Measurements from ENCODE around the gene GRAP2. TPM values are rescaled to one million over a fixed set of nuclear protein-coding genes. Genes with fewer than 3 reads are reported as not detected.

Gene GRAP2
- total RNA-seq, 4 donors from 2014 or later, result 3.8 to 10.5 (median 4.3) TPM

GRCh38 chr22:40020956-40021355, 120.1 kb downstream of the GRAP2 start:
- WGBS, 2 donors, result 84 to 97% methylated on average over 7 of the region's 7 CpGs

DNA sequence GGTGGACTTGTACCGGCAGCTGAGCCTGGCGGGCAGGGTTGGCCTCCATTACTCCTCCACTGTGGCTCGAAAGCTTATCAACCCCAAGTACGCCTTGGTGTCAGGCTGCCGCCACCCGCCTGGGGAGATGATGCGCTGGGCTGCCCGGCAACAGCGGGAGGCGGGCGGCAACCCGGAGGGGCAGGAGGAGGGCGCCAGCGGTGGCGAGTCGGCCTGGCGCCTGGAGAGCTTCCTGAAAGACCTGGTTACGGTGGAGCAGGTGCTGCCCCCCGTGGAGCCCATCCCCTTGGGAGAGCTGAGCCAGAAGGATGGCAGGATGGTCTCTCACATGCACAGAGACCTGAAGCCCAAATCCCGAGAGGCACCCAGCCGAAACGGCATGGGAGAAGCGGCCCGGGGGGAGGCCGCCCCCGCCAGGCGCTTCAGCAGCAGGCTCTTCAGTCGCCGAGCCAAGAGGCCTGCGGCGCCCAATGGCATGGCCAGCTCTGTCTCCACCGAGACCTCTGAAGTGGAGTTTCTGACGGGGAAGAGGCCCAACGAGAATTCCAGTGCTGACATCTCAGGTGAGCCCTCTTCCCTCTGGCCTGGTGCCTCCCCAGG, 120.6 kb downstream of the GRAP2 start:
- WGBS, 2 donors, result 92 to 94% methylated on average over 30 to 34 of the region's 34 CpGs
- Histone ChIP-seq H3K36me3 (peaks cover 0 to 24% (median 0%) of the 10 kb centered on the region in 3 donors), H3K27ac (peak overlapping the region in 1 of 4 donors; percentile 78), H3K4me1 (peaks cover 0 to 22% (median 4%) of the 10 kb centered on the region in 4 donors), H3K9me3 (no peaks in the 10 kb centered on the region), H3K27me3 (peaks cover 0 to 3% of the 10 kb centered on the region in 2 donors), H3K4me3 (no peak overlapping the region)
- DNase-seq (ENCODE audit: low spot score in 2 of 2), result no peak
- no peak for TF ChIP-seq EP300 (IDR thresholded peaks at IDR 0.05)
- TF ChIP-seq, protein P1, sequence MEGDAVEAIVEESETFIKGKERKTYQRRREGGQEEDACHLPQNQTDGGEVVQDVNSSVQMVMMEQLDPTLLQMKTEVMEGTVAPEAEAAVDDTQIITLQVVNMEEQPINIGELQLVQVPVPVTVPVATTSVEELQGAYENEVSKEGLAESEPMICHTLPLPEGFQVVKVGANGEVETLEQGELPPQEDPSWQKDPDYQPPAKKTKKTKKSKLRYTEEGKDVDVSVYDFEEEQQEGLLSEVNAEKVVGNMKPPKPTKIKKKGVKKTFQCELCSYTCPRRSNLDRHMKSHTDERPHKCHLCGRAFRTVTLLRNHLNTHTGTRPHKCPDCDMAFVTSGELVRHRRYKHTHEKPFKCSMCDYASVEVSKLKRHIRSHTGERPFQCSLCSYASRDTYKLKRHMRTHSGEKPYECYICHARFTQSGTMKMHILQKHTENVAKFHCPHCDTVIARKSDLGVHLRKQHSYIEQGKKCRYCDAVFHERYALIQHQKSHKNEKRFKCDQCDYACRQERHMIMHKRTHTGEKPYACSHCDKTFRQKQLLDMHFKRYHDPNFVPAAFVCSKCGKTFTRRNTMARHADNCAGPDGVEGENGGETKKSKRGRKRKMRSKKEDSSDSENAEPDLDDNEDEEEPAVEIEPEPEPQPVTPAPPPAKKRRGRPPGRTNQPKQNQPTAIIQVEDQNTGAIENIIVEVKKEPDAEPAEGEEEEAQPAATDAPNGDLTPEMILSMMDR (IDR thresholded peaks at IDR 0.05), result no peak
- no peak for TF ChIP-seq POLR2A (IDR thresholded peaks at IDR 0.05)

More at GRCh38 chr22:40020956-40021355, 120.1 kb downstream of the GRAP2 start:
- no peak for TF ChIP-seq POLR2A (IDR thresholded peaks at IDR 0.05)
- no peak for TF ChIP-seq EP300 (IDR thresholded peaks at IDR 0.05)
- TF ChIP-seq, protein P1 (IDR thresholded peaks at IDR 0.05), result no peak
- Histone ChIP-seq H3K9me3 (no peaks in the 10 kb centered on the region), H3K27ac (no peak overlapping the region), H3K4me1 (peaks cover 0 to 22% (median 4%) of the 10 kb centered on the region in 4 donors), H3K27me3 (peaks cover 0 to 3% of the 10 kb centered on the region in 2 donors), H3K36me3 (peaks cover 0 to 24% (median 0%) of the 10 kb centered on the region in 3 donors), H3K4me3 (no peak overlapping the region)
- no peak for DNase-seq (ENCODE audit: low spot score in 2 of 2)

DNA sequence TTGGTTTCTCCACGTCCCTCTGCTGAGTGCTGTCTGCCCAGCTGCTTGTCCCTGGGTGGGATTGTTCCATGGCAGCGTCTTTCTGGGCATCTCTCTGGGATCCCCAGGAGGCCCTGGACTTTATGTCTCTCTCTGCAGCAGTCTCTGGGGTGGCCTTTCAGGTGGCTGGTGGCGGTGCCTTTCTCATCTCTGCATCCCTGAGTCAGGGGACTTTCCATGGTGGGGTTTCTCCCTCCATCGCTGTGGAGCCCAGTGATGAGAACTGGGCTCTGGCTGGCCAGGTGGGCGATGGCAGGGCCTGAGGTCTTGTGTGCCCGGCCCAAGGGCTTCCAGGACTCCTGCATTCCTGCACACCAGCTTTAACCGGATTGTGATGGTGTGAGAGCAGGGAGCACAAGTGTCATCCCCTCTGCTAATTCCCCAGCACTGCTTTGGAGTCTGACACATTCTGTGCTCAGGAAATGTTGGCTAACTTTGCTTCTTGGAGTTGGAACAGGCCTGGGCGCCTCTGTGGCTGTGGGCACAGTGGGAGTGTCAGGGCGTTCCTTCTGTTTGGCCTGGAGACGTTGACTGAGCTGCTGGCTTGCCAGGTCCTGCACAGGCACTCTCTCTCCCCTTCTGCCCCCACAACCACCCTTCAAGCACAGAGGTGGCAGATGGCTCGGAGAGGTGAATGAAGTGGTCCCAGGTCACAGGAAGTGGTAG, 121.8 kb downstream of the GRAP2 start:
- H3K4me1 ChIP-seq, result peaks cover 0 to 22% (median 4%) of the 10 kb centered on the region in 4 donors
- H3K9me3 ChIP-seq, result no peaks in the 10 kb centered on the region
- no peaks in the 10 kb centered on the region for H3K27me3 ChIP-seq
- no peak overlapping the region for H3K4me3 ChIP-seq
- DNase-seq (ENCODE audit: low spot score in 2 of 2), result no peak
- WGBS, 2 donors, result 83 to 89% methylated on average over 8 to 11 of the region's 11 CpGs
- TF ChIP-seq POLR2A (IDR thresholded peaks at IDR 0.05) (no peak), EP300 (IDR thresholded peaks at IDR 0.05) (peak in 1 of 2 donors; percentile 49)
- TF ChIP-seq, protein P1 (IDR thresholded peaks at IDR 0.05), result no peak
- H3K27ac ChIP-seq, result peak overlapping the region; percentile 27 to 78 (median 57)
- H3K36me3 ChIP-seq, result peaks cover 0 to 24% (median 0%) of the 10 kb centered on the region in 3 donors

Small RNAs within 50 kb of the gene (small RNA-seq; reads per million reads assigned to genes)
- not detected for gene RN7SKP210

Other genes with a start within 250 kb of the GRAP2 start
- gene ENTHD1, start 7.3 kb upstream of the GRAP2 start, total RNA-seq, result 1 to 10 TPM in 2 of 4 donors, under 1 TPM in 2; 0.42 to 3.3 (median 1.8) TPM
- gene TMA7B, start 59.3 kb downstream of the GRAP2 start, total RNA-seq, result not detected
- 10 to 100 TPM in 2 of 4 donors, 1 to 10 TPM in 2; 8.2 to 11.2 (median 9.8) TPM for gene FAM83F, start 93.9 kb downstream of the GRAP2 start, total RNA-seq